ENCODE results near the gene MMP7.

DNA sequence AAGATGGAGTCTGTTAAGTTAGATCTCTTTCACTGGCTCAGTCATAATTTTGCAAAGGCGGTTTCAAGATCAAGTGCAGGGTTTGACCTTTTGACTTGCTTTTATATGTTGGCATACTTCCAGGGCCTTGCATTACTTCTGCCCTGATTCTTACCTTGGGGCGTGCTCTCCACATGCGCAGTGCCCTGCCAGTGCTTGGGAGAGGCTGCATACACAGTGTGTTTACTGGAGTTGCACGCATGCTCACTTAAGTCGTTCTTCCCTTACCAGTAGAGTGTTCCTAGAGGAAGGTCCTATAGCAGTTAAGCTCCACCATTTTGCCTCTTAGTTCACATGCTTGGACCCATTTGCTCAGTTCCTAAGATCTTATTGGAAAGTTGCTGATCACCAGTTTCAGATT lies 57.0 kb downstream of the MMP7 start:
- TF ChIP-seq, protein P1, sequence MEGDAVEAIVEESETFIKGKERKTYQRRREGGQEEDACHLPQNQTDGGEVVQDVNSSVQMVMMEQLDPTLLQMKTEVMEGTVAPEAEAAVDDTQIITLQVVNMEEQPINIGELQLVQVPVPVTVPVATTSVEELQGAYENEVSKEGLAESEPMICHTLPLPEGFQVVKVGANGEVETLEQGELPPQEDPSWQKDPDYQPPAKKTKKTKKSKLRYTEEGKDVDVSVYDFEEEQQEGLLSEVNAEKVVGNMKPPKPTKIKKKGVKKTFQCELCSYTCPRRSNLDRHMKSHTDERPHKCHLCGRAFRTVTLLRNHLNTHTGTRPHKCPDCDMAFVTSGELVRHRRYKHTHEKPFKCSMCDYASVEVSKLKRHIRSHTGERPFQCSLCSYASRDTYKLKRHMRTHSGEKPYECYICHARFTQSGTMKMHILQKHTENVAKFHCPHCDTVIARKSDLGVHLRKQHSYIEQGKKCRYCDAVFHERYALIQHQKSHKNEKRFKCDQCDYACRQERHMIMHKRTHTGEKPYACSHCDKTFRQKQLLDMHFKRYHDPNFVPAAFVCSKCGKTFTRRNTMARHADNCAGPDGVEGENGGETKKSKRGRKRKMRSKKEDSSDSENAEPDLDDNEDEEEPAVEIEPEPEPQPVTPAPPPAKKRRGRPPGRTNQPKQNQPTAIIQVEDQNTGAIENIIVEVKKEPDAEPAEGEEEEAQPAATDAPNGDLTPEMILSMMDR (IDR thresholded peaks at IDR 0.05) = no peak
- no peak for TF ChIP-seq EZH2 (IDR thresholded peaks at IDR 0.05)

Data from neural progenitor cell (in vitro differentiated cells).